SIG-M5 treated with dmso at 0.1 percent for 504 hours (cell line): ENCODE measurements around the gene USP6NL.

ENCODE experiments used
- DNase-seq: peaks from one replicate; lab custom pipeline; 2025; ENCODE audit not compliant: unreplicated experiment; lab: John Stamatoyannopoulos, UW

The USP6NL gene

DNA sequence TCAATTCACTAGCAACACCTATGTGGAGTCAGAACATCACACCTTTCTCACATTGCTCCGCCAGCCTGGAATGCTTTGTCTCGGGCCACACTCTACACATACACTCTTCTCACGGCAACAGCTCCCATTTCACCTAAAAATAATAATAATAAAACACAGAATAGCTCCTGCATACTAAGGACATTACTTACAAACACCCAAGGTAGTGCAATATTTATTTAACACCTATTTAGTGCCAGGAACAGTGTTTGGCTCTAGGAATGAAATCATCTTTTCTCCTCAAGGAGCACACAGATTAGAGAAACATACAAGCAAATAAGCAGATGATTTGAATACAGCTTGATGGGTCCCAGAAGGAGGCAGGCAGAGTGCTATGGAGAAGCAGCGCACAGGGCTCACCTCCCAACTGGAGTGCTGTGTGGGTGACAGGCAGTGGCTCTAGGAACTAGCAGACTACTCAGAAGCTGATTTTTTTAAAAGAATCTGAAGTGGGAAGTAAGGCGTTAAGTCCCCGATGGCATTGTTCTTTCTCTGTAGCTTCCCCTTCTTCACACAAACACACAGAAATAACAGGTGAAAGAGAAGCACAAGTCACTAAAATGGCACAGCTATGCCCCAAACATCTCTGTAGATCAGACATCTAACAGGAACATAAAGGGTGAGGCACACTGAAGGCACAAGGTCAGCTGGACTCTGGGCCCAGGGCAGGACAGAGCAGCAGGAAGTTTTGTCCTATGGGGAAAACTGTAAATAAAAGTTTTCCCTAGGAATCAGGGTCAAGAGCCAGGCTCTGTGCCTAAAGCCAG, 16.7 kb downstream of the USP6NL start:
- no peak for DNase-seq

DNA sequence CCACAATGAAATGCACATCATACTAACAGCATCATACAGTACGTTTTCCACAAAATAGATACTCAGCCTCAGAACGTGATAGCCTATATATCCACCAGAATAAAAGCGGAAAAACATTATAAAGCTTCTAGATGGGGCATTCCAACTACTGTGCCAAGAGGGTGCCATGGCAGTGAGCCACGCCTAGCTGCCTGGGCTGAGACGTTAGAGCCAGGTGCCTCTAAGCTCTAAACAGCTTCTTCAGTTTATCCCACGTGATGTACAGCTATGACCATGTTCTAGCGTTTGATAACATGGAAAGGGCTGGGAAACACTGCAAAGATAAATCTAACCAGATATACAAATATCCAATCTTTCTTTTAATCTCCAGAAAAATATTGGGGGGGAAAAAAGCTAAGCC, 17.8 kb downstream of the USP6NL start:
- no peak for DNase-seq

DNA sequence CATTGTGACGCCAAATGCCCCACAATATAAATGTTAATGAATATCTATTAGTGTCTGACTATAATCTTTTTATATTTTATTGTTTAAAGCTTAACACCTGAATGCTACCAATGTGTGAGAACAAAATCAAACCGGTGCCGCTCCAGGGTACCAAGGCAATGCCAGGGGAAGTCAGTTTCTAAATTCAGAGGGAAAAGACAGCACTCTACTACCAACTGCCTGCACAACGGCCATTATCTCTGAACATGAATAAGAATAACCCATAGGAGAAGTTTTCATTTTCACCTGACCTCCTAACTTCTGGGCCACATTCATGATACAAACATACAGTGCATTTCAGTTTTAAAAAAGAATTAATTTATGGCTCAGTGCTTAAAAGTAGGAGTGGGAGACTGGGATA, 21.7 kb downstream of the USP6NL start:
- DNase-seq, result no peak

DNA sequence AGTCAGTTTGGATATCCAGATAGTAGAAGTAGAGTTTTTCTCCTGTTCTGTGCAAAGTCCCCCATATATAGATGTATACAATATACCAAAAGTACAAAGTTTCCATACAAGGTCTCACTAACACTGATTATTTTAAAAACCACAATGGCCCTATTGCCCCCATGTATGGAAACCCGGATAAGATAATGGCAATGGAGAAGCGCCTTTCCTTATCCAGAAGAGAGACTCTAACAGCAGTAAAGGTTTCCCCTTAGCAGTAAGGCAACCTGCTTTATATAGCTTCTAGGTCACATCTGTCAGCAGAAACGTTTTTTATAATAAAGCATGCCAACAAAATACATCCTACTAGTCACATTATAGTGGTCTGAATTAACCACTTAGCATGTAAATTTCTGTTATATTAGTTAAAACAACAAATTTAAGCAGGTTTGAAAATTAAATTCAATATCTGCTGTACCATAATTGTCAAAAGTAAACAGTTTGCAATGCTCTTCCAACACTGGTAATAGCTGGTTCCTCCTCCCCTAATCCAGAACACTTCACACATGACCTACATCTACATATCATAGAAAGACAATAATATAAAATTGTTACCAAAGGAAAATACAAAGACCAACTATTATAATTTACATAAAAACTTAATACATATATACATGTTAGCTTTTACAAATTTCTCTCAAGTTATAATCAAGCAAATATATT, 22.4 kb downstream of the USP6NL start:
- no peak for DNase-seq

DNA sequence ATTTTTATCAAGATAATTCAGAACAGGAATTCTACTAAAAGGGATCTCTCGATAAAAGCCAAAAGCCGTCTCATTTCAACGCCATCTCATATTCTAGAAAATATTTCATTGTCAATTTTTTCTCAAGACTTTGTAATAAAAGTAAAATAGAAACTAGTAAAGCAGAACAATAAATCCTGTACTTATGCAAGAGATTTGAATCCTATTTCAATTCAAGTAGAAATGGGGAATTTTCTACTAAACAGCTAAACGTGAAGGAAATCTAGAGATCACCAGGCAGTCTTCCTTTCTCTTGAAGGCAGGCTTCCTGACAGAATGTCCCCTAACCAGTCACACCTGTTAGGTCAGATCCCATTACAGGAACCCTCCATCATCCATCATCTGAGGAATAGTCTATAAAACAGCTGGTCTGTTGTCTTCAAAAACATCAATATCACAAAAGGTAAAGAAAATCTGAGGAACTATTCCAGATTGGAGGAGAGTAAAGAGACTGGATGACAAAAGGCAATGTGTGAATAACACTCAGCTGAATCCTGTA, 23.7 kb downstream of the USP6NL start:
- peak; percentile 18 for DNase-seq

DNA sequence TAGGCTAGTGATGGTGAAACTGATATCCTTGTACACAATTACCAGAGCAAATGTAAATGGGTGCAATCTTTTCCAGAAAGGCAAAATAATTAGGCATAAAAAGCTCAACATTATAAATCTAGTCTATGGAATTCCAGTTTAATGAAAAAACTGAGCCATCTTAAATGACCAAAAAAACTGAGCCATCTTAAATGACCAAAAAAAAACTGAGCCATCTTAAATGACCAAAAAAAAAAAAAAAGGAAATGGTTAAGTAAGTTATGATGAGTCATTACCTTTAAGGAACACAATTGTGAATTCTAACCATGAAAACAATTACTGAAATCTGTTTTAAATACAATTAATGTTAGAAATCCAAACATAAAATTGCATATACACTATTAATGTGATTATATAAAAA, 25.3 kb downstream of the USP6NL start:
- no peak for DNase-seq

DNA sequence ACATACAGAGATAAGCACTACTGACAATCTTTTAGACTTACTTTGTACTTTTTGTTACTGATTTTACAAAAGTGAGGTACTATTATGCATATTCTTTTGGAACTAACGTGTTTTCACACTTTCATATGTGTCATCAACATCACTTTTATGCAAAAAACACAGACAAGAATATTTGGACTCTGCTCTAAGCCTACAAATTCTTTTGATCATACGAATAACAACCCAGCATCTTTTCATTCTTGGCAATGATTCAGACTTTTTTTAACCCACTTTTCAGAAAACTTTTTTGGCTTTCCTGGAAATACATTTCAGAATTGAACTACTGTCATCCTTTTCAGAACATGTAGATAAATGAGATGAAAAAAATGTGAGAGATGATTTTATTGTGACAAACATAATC, 30.2 kb downstream of the USP6NL start:
- DNase-seq, result no peak

DNA sequence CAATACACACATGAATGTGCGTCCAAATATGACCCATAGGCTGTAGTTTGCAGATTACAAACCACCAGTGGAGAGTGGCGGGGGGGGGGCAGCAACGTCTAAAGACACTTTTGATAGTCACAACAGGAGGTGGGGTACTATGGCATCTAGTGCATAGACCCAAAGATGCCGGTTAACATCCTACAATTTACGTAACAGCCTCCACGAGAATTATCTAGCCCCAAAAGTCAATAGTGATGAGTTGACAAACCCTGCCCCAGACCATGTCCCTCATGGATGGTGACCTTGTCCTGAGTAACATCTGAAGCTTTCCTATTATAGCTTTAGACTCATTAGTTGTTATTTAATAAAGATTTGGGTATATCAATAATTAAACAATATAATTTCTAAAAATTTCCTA, 31.6 kb downstream of the USP6NL start:
- DNase-seq, result no peak

DNA sequence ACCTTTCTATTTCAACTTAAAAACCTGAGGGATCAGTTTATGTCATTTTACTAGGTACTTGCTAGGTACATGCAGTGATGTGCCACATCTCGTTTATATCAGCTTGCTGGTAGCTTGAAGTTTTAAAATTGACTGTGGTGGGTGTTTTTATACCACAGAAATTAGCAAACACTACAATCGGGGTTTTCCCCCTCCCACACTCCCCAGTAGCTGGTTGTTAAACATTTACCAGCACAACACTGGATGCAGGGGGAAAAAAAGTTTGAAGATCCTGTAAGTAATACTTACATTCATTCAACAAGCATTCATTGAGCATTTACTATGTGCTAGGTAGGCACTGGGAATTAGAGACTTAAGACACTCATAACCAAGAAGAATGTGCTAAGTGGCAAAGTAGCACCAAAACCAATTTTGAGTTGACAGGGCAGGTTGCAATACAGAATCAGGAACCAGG, 32.6 kb downstream of the USP6NL start:
- no peak for DNase-seq

DNA sequence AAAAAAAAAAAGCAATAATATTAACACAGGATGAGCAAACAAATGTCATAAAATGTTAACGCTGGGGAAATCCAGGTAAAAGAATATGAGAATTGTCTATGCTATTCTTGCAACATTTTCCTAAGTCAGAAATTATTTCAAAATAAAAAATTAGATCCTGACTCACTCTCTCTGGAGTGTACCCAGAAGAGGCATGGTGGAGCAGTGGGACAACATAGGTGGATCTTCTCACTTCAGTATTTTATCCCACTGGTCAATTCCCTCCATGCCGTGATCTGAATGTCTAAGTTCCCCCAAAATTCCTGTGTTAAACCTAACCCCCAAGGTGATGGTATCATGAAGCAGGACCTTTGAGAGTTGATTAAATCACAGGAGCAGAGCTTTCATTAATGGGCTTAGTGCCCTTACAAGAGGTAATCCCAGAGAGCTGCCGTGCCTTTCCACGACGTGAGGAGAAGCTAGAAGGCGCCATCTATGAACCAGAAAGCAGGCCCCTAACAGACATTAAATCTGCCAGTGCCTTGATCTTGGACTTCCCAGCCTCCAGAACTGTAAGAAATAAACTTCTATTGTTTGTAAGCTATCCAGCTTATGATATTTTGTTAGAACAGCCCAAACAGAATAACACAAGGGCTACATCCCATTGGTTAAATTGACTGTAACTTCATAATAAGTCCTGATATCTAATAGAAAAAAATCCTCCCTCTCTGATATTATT, 35.2 kb downstream of the USP6NL start:
- DNase-seq, result no peak

DNA sequence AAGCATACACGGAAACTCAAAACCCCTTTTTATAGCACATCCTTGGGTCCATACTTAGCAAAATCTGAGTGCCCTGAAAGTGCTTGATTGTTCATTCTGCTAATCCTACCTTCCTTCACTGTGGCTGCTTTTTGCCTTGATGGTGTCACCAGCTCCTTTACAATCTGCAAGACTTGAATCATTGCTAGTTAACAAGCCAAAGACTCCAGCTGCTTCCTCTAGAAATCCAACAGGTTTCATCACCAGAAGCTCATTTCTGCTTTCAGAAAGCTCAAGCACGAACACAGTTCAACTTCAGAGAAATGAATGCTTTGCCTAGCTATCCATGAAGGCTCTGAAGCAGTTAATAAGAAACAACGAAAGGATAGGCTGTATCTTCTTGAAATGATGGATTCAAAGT, 38.0 kb downstream of the USP6NL start:
- peak; percentile 81 for DNase-seq

DNA sequence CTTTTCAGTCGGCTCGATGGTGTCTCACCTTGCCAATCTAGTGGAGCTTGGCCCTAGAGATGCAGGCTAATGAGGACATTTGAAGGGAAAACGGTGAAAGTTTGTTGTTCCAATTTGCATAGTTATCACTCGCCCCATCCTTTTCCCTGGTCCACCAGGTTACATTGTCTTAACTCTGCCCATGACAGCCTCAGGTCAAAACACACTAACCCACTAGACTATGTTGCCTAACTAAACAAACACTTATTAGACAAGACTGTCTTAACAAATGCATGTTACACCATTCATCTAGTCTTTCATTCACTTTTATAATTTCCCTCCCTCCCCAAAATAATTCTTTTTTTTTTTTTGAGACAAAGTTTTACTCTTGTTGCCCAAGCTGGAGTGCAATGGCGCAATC, 40.7 kb downstream of the USP6NL start:
- DNase-seq, result no peak

DNA sequence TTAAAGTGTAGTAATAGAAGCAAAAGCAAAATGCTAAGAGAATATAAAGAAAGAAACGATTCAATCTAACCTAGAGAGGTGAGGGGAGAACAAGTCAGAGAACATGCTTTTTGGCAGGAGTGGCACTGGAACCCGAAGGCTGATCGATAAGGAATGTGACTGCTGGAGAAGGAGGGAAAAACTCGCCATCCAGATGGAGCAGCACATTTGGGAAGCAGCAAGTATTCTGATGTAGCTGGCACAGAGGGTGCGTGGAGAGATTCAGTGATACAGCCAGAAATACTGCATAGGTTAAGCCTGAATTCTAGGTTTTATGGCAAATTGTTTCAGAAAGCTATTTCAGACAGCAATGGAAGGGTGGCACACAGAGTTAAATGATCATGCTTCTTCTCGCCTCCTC, 42.0 kb downstream of the USP6NL start:
- no peak for DNase-seq

DNA sequence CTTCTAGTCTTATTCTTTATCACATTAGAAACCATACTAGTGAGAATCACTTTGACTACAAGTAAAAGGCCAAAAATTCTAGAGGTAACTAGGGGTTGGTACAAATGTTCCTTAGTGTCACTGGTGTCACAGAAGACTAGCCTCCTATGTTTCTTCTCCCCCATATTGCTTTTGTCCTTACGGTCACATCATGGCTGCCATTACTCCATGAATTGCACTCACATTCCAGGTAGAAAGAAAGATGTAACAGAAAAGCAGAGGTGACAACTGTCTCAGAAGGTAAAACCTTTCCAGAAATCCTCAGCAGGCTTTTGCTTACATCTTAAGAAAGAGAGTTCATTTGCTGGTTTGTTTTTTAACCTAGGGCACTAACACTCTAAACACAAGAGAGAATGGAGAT, 42.9 kb downstream of the USP6NL start:
- DNase-seq, result no peak

DNA sequence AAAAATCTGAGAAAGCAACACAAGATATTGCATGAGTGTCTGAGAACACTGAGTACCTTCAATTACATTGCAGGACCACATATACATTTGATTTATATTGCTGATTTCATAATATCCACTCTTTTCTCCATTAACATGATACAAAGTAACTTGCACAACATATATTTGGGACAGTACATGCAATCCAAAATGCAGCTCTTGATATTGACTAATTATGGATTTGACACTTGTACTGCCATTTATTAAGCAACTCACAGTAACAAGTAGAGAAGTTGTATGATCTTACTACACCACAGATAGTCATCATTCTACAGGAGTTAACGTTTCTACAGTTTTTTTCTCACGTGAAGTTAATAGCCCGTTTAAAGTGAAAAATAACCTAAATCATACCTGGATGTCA, 46.7 kb downstream of the USP6NL start:
- DNase-seq, result no peak

DNA sequence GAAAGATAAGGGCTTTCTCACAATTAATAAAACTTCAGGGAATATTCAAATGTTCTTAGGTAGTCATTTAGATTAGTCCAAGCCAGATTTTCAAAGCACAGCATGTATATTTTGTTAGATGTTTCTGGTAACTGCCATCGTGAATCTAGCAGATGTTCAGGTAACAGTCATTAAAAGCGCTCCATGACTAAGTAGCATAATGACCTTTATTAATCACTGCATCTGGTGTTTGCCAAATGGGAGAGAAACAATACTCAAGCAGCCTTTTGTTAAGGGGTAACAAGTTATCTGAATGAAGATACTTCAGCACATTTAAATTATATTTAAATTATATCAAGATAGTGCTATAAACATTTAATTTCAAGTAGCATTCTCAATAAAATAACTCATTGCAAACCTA, 47.5 kb downstream of the USP6NL start:
- DNase-seq, result no peak

DNA sequence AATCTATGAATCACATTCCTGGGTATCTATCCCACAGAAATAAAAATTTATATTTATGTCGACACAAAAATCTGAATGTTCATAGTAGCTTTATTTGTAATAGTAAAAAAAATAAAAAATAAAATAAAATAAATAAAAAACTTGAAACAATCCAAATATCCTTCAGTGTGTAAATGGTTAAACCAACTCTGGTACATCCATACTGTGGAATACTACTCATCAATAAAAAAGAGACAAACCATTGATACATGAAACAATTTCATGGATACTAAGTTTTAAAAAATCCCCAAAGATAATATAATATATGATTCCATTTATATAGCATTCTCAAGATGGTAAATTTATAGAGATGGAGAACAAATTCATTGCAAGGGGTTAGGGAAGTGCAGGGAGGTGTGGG, 48.6 kb downstream of the USP6NL start:
- DNase-seq, result no peak

DNA sequence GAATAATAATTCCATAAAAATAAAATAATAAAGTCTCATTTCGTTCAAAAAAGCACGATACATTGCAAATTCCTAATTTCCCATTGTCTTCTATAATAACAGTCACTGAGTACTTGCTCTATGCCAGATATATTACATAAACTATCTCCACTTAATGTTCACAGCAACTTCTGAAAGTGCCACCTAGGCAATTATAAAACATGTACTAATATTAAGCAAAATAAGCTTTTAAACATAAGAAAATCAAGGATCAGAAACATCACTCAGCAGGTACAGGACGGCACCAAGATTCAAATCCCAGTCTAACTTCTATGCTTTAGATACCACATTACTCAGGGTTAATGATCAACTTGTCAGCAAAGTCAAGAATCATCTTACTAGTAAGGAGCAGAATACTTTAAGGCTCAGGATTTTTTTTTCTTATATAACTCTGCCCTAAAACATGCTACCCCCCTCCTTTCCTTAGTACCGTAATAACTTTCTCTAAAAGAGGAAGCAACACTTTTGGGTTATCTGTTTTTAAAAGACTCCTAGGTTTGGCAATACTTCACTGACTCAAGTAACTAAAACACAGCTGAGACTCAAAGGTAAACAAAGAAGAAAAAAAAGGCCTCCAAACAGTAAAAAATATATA, 51.3 kb downstream of the USP6NL start:
- peak; percentile 92 for DNase-seq

DNA sequence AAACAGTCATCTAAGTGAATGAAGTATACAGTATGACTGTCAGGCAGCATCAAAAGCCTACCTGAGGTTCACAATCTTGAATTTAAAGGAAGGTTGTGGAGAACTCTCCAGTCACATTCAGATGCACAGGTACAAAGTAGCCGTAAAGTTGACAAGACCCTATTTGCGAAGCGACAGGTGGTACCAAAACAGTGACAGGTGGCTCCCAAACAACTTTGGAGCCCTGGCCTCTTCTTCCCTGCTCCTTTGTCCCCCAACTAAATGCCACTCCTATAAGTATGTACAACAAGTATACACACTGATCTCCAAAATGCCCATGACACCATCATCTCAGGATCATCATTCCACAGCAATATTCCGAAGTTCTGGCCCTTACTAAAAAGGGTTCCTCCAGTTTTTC, 53.5 kb downstream of the USP6NL start:
- no peak for DNase-seq

DNA sequence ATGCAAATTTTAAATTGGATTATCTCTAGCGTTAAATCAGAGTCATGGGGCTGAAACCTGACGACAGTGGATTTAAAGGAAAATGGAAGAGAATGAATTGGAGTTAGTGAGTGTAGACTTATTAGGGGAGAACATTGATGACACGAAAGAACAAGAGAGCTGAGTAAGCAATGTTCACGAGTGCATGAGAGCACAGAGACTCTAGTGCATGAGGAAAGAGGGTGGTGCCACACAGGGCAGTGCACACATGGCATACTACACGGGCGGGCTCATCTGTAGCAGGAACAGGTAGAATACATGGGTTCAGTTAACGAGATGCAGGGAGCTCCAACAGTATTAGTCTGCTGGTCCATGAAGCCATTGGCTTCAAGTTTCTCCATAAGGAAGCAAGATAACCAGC, 53.9 kb downstream of the USP6NL start:
- no peak for DNase-seq

DNA sequence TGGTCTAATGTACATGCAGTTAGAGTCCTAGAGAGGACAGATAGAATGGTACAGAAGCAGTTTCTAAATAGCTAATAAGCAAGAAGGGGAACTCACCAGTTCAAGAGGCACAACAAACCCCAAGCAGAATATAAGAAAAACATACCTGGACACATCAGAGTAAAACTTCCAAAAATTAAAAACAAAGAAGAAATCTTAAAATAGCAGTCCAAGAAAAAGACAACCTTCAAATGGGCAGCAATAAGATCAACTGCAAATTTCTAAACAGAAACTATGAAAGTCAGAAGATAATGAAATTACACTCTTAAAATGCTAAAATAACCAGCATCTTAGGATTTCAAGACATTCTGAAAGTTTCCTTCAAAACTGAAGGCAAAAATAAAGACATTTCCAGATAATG, 55.9 kb downstream of the USP6NL start:
- DNase-seq, result no peak
